Endometrial microvascular endothelial cells (primary cell): ENCODE measurements around the gene TEKT2. TPM values are rescaled to one million over a fixed set of nuclear protein-coding genes. Genes with fewer than 3 reads are reported as not detected.

Source experiments
- in situ Hi-C: cut with HindIII; loops from 2 replicates; pipeline ENCODE4 v1.10.0; 2017; ENCODE audit warnings: low sequenced_read_pairs, low pct_unique_long_range_greater_than_20kb; ENCODE audit errors: inconsistent ontology term
- total RNA-seq: library from RNA; depleted of rRNA; stranded (reverse); fragments of >200 nt; gene quantifications from one replicate; pipeline ENCODE4 v1.2.3, GENCODE V29; 2015; ENCODE audit errors: inconsistent ontology term

TEKT2 gene
- total RNA-seq, 1 donor from 2014 or later: not detected

DNA sequence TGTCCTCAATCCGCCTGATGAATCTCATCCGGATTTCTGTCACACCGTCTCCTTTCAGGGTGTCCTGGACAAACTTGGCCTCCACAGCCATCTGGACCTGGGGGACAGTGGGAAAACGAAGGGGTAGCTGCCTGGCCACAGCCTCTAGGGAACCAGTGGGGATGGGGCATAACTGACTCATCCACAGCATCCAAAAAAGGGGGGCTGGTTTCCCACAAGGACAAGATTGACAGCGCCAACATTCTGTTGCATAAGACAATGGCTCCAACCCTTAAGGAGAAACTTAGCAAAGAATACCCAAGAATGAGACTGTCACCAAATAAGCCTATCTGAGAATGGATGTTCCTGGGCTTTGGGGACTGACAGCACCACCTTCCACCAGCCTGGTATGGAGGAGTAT, 53.3 kb downstream of the TEKT2 start:
- in situ Hi-C loops: loop anchor here (25.0 kb wide), 1 partner anchor 150 kb away; no protein-coding TSS in a partner anchor

DNA sequence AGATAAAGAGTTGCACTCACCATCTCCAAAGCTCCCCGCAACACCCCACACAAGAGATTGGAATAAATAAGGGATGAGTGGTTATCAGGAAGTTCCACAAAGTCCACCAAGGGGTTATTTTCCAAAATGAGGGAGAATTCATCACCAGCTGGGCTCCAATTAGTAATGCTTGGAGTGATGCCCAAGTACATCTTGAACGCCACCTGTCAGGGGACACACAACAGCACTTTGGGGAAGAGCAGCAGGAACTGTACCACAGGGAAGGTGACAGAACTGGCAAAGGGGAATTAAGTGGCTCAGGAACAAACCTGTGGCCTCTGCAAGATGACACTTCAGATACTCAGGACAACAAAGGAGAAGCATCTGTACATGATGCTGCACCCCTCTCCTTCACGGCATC, 53.9 kb downstream of the TEKT2 start:
- in situ Hi-C loops: loop anchor here (25.0 kb wide), 1 partner anchor 150 kb away; no protein-coding TSS in a partner anchor

Other genes starting within 250 kb of the TEKT2 start
- gene AGO1, start 200.9 kb upstream of the TEKT2 start, total RNA-seq: 20.0 TPM
- 7.2 TPM for gene AGO3, start 153.0 kb upstream of the TEKT2 start, total RNA-seq
- 59.1 TPM for gene ADPRS, start 4.8 kb downstream of the TEKT2 start, total RNA-seq
- 3.9 TPM for gene COL8A2, start 41.1 kb downstream of the TEKT2 start, total RNA-seq
- 148 TPM for gene TRAPPC3, start 65.4 kb downstream of the TEKT2 start, total RNA-seq
- gene MAP7D1, start 72.1 kb downstream of the TEKT2 start, total RNA-seq: 199 TPM
- gene THRAP3, start 140.3 kb downstream of the TEKT2 start, total RNA-seq: 124 TPM
- gene SH3D21, start 222.3 kb downstream of the TEKT2 start, total RNA-seq: 0.84 TPM
- gene EVA1B, start 239.6 kb downstream of the TEKT2 start, total RNA-seq: 86.7 TPM